IMR-90 (cell line): ENCODE measurements around the gene NCOA5. TPM values are rescaled to one million over a fixed set of nuclear protein-coding genes. Genes with fewer than 3 reads are reported as not detected.

Source experiments
- ATAC-seq: fragments of 200-7000 bp; cut with Tn5 transposase; 2 replicates; pipeline ENCODE4 v1.9.1; 2020; ENCODE audit warnings: low read depth, mild to moderate bottlenecking, moderate library complexity
- BruUV-seq: library from RNA; stranded (reverse); fragments of 400-500 nt; replicated peaks from 2 replicates; lab custom pipeline; 2021; lab: Mats Ljungman, UMichigan
- CTCF ChIA-PET: fragments of 300-600 bp; formaldehyde crosslinking; extraction: SDS; loops from one replicate; lab custom pipeline; 2021; ENCODE audit warnings: antibody characterized with exemption; lab: Yijun Ruan, JAX
- POLR2A ChIA-PET: fragments of 300-600 bp; sonication (Branson Sonifier 250); formaldehyde crosslinking; loops from one replicate; lab custom pipeline; 2022; ENCODE audit warnings: antibody characterized with exemption; ENCODE audit not compliant: unreplicated experiment; lab: Charles Lee
- DNase-seq: peaks from one replicate; pipeline ENCODE4 v3.0.0; 2013
- H2AFZ ChIP-seq: replicated peaks from 2 replicates; pipeline ENCODE3; 2013; ENCODE audit warnings: low read length, mild to moderate bottlenecking; ENCODE audit not compliant: poor library complexity
- H2AK5ac ChIP-seq: 2 replicates; pipeline ENCODE4 v1.6.1; 2013; ENCODE audit warnings: low read depth, low read length, inconsistent platforms
- H2AK9ac ChIP-seq: replicated peaks from 2 replicates; pipeline ENCODE3; 2013; ENCODE audit warnings: mild to moderate bottlenecking, low read depth, low read length, moderate library complexity; ENCODE audit not compliant: poor library complexity
- H2BK120ac ChIP-seq: 2 replicates; pipeline ENCODE4 v1.6.1; 2013; ENCODE audit warnings: low read depth, low read length, inconsistent platforms
- H2BK15ac ChIP-seq: 3 replicates; pipeline ENCODE4 v1.6.1; 2013; ENCODE audit warnings: low read depth, low read length, inconsistent platforms
- H2BK20ac ChIP-seq: 2 replicates; pipeline ENCODE4 v1.6.1; 2013; ENCODE audit warnings: low read depth, mild to moderate bottlenecking, inconsistent platforms, low read length, moderate library complexity
- H2BK5ac ChIP-seq: 2 replicates; pipeline ENCODE4 v1.6.1; 2013; ENCODE audit warnings: mild to moderate bottlenecking, low read depth, low read length, inconsistent platforms; ENCODE audit not compliant: poor library complexity, severe bottlenecking
- H3K14ac ChIP-seq: replicated peaks from 2 replicates; pipeline ENCODE4 v1.6.1; 2013; ENCODE audit warnings: low read depth, low read length, inconsistent platforms
- H3K18ac ChIP-seq: 2 replicates; pipeline ENCODE4 v1.6.1; 2013; ENCODE audit warnings: low read depth, low read length, control low read depth
- H3K23ac ChIP-seq: 2 replicates; pipeline ENCODE4 v1.6.1; 2013; ENCODE audit warnings: low read depth, low read length, inconsistent platforms
- H3K27ac ChIP-seq: 2 replicates; pipeline ENCODE4 v1.5.1; 2013; ENCODE audit warnings: mild to moderate bottlenecking, control low read depth, low read length; ENCODE audit not compliant: insufficient read depth
- H3K27me3 ChIP-seq: 2 replicates; pipeline ENCODE4 v1.6.1; 2013; ENCODE audit warnings: low read length; ENCODE audit not compliant: control insufficient read depth, insufficient read depth
- H3K36me3 ChIP-seq: 2 replicates; pipeline ENCODE4 v1.6.1; 2013; ENCODE audit warnings: low read length, mixed read lengths; ENCODE audit not compliant: control insufficient read depth, insufficient read depth
- H3K4ac ChIP-seq: 2 replicates; pipeline ENCODE4 v1.6.1; 2013; ENCODE audit warnings: low read depth, low read length, inconsistent platforms
- H3K4me1 ChIP-seq: 2 replicates; pipeline ENCODE4 v1.6.1; 2013; ENCODE audit warnings: low read length, mixed read lengths; ENCODE audit not compliant: control insufficient read depth, insufficient read depth
- H3K4me2 ChIP-seq: 2 replicates; pipeline ENCODE4 v1.6.1; 2013; ENCODE audit warnings: low read depth, mild to moderate bottlenecking, control low read depth, low read length, moderate library complexity
- H3K4me3 ChIP-seq: 2 replicates; pipeline ENCODE4 v1.5.1; 2013; ENCODE audit warnings: low read depth, mild to moderate bottlenecking, control low read depth, low read length, moderate library complexity; ENCODE audit not compliant: insufficient read depth
- H3K56ac ChIP-seq: 2 replicates; pipeline ENCODE4 v1.6.1; 2013; ENCODE audit warnings: low read length, inconsistent platforms; ENCODE audit not compliant: insufficient read depth; ENCODE audit errors: extremely low read depth
- H3K79me1 ChIP-seq, 2 experiments: 2 replicates each; pipeline ENCODE4 v1.6.1; 2013; ENCODE audit warnings: low read length in 2 of 2, inconsistent platforms in 1 of 2, low read depth in 1 of 2
- H3K9ac ChIP-seq: 2 replicates; pipeline ENCODE4 v1.6.1; 2013; ENCODE audit warnings: low read depth, low read length, control low read depth
- H3K9me1 ChIP-seq: 2 replicates; pipeline ENCODE4 v1.6.1; 2013; ENCODE audit warnings: low read length, inconsistent platforms; ENCODE audit not compliant: insufficient read depth
- H3K9me3 ChIP-seq: 2 replicates; pipeline ENCODE4 v1.6.1; 2013; ENCODE audit warnings: low read length; ENCODE audit not compliant: control insufficient read depth, insufficient read depth
- H4K20me1 ChIP-seq: 2 replicates; pipeline ENCODE4 v1.6.1; 2013; ENCODE audit warnings: low read length, inconsistent platforms; ENCODE audit not compliant: insufficient read depth
- H4K5ac ChIP-seq: 2 replicates; pipeline ENCODE4 v1.6.1; 2013; ENCODE audit warnings: mild to moderate bottlenecking, low read depth, low read length, control low read depth
- H4K8ac ChIP-seq, 2 experiments: 2 replicates each; pipeline ENCODE4 v1.6.1; 2013; ENCODE audit warnings: low read depth in 2 of 2, low read length in 2 of 2, control low read depth in 1 of 2, inconsistent platforms in 1 of 2
- H4K91ac ChIP-seq: 2 replicates; pipeline ENCODE4 v1.6.1; 2013; ENCODE audit warnings: low read depth, low read length, inconsistent platforms; ENCODE audit not compliant: insufficient read depth
- BHLHE40 ChIP-seq: fragments of 150-350 bp; IDR thresholded peaks from 2 replicates; pipeline ENCODE4 v1.6.1; 2016; ENCODE audit warnings: mild to moderate bottlenecking, low read depth, low read length
- CHD1 ChIP-seq: IDR thresholded peaks from 2 replicates; pipeline ENCODE4 v1.6.1; 2012; ENCODE audit warnings: low read depth, low read length, improper control_type of control experiment
- ELK1 ChIP-seq: fragments of 150-350 bp; IDR thresholded peaks from 2 replicates; pipeline ENCODE4 v1.6.1; 2016; ENCODE audit warnings: low read depth, mild to moderate bottlenecking, low read length, moderate library complexity, borderline replicate concordance
- FOS ChIP-seq: fragments of 150-350 bp; IDR thresholded peaks from 2 replicates; pipeline ENCODE4 v1.6.1; 2016; ENCODE audit warnings: low read depth, low read length
- MAFK ChIP-seq: IDR thresholded peaks from 2 replicates; pipeline ENCODE4 v1.6.1; 2012; ENCODE audit warnings: low read depth, low read length, improper control_type of control experiment
- MAZ ChIP-seq: IDR thresholded peaks from 2 replicates; pipeline ENCODE4 v1.6.1; 2012; ENCODE audit warnings: low read depth, mild to moderate bottlenecking, low read length, improper control_type of control experiment, moderate library complexity, borderline replicate concordance
- MXI1 ChIP-seq: IDR thresholded peaks from 2 replicates; pipeline ENCODE4 v1.6.1; 2012; ENCODE audit warnings: low read depth, mild to moderate bottlenecking, low read length, moderate library complexity, borderline replicate concordance
- NFE2L2 ChIP-seq: fragments of 150-350 bp; IDR thresholded peaks from 2 replicates; pipeline ENCODE4 v1.6.1; 2016; ENCODE audit warnings: low read depth, mild to moderate bottlenecking, low read length
- POLR2A ChIP-seq: IDR thresholded peaks from 2 replicates; pipeline ENCODE4 v1.6.1; 2012; ENCODE audit warnings: mild to moderate bottlenecking, low read depth, low read length
- RAD21 ChIP-seq: IDR thresholded peaks from 2 replicates; pipeline ENCODE4 v1.6.1; 2012; ENCODE audit warnings: low read length, improper control_type of control experiment
- RCOR1 ChIP-seq: IDR thresholded peaks from 2 replicates; pipeline ENCODE4 v1.6.1; 2012; ENCODE audit warnings: mild to moderate bottlenecking, low read length, improper control_type of control experiment; ENCODE audit not compliant: insufficient replicate concordance
- RFX5 ChIP-seq: IDR thresholded peaks from 2 replicates; pipeline ENCODE4 v1.8.0; 2012; ENCODE audit warnings: low read depth, mild to moderate bottlenecking, low read length, moderate library complexity
- SMC3 ChIP-seq: fragments of 150-350 bp; IDR thresholded peaks from 2 replicates; pipeline ENCODE4 v1.6.1; 2016; ENCODE audit warnings: low read depth, mild to moderate bottlenecking, antibody characterized with exemption, low read length, moderate library complexity
- WGBS, 2 experiments: methylation state at CpG; one replicate each; pipeline versions ENCODE4 v1.1.5 to v1.1.7; 2013; ENCODE audit warnings: missing lambda C conversion rate in 2 of 2; ENCODE audit not compliant: insufficient read length in 1 of 2; ENCODE audit errors: extremely low coverage in 2 of 2; 5-methylcytosine and 5-hydroxymethylcytosine counted together
- dilution Hi-C: fragments of 300-500 bp; cut with HindIII; formaldehyde crosslinking; loops from one replicate; pipeline ENCODE4 v1.14.3; 2018; ENCODE audit warnings: low sequenced_read_pairs; ENCODE audit not compliant: unreplicated experiment
- in situ Hi-C: fragments of 300-500 bp; cut with MboI; formaldehyde crosslinking; loops from 3 replicates; pipeline ENCODE4 v1.14.3; 2019; ENCODE audit warnings: low sequenced_read_pairs, inconsistent platforms, mixed read lengths
- intact Hi-C: fragments of 100-400 bp; cut with micrococcal nuclease; formaldehyde crosslinking; loops from 2 replicates; pipeline ENCODE4 v1.10.0; 2022
- polyA plus RNA-seq, 3 experiments: library from polyadenylated mRNA; depleted of rRNA; stranded (reverse); fragments of >200 nt; gene quantifications; 2 replicates each; pipeline ENCODE4 v1.2.3, GENCODE V29; 2012; ENCODE audit warnings: low replicate concordance in 1 of 3
- total RNA-seq: library from RNA; depleted of rRNA; stranded (reverse); fragments of >200 nt; gene quantifications from 2 replicates; pipeline ENCODE4 v1.2.3, GENCODE V29; 2012
- TF ChIP-seq, protein P1 (sequence below): fragments of 150-350 bp; IDR thresholded peaks from 2 replicates; pipeline ENCODE4 v1.6.1; 2017; ENCODE audit warnings: mild to moderate bottlenecking, antibody characterized with exemption, low read length, low read depth
- TF ChIP-seq, protein P2 (sequence below): conservative IDR thresholded peaks from 2 replicates; pipeline ENCODE4 v1.5.1; 2012; ENCODE audit warnings: mild to moderate bottlenecking, low read depth, low read length, improper control_type of control experiment

The NCOA5 gene
- total and polyA plus RNA-seq, 2 of the 4 experiments (the other 2 are of a cell fraction), result 17.4 to 20.6 TPM

- no peak overlapping the region for H2AFZ ChIP-seq
- no peak overlapping the region for H3K4me3 ChIP-seq
- no peak overlapping the region for H4K8ac ChIP-seq
- no peak overlapping the region for H2BK120ac ChIP-seq
- H2BK15ac ChIP-seq, result no peak overlapping the region
- no peak for ATAC-seq
- H3K23ac ChIP-seq, result no peak overlapping the region
- no peak overlapping the region for H2AK5ac ChIP-seq
- intact Hi-C loops, result no loop called here
- no peak overlapping the region for H3K27ac ChIP-seq
- DNase-seq, result no peak
- H4K20me1 ChIP-seq, result peaks cover 22% of the 10 kb centered on the region
- dilution Hi-C loops, result no loop called here
- no peak for TF ChIP-seq NFE2L2
- TF ChIP-seq MAFK, result no peak
- no peak for TF ChIP-seq ELK1
- TF ChIP-seq RCOR1, result no peak
- TF ChIP-seq, protein P1, sequence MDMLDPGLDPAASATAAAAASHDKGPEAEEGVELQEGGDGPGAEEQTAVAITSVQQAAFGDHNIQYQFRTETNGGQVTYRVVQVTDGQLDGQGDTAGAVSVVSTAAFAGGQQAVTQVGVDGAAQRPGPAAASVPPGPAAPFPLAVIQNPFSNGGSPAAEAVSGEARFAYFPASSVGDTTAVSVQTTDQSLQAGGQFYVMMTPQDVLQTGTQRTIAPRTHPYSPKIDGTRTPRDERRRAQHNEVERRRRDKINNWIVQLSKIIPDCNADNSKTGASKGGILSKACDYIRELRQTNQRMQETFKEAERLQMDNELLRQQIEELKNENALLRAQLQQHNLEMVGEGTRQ, result no peak
- TF ChIP-seq, protein P2, sequence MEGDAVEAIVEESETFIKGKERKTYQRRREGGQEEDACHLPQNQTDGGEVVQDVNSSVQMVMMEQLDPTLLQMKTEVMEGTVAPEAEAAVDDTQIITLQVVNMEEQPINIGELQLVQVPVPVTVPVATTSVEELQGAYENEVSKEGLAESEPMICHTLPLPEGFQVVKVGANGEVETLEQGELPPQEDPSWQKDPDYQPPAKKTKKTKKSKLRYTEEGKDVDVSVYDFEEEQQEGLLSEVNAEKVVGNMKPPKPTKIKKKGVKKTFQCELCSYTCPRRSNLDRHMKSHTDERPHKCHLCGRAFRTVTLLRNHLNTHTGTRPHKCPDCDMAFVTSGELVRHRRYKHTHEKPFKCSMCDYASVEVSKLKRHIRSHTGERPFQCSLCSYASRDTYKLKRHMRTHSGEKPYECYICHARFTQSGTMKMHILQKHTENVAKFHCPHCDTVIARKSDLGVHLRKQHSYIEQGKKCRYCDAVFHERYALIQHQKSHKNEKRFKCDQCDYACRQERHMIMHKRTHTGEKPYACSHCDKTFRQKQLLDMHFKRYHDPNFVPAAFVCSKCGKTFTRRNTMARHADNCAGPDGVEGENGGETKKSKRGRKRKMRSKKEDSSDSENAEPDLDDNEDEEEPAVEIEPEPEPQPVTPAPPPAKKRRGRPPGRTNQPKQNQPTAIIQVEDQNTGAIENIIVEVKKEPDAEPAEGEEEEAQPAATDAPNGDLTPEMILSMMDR, result no peak
- no peak for TF ChIP-seq RFX5
- TF ChIP-seq SMC3, result no peak
- no peak for TF ChIP-seq MXI1
- TF ChIP-seq MAZ, result no peak
- TF ChIP-seq POLR2A, result no peak
- no peak for TF ChIP-seq CHD1
- no peak for TF ChIP-seq FOS
- TF ChIP-seq BHLHE40, result no peak
- TF ChIP-seq RAD21, result no peak
- H3K36me3 ChIP-seq, result peaks cover 60% of the 10 kb centered on the region
- H3K9me1 ChIP-seq, result peaks cover 3% of the 10 kb centered on the region
- H3K56ac ChIP-seq, result no peak overlapping the region
- no peak overlapping the region for H3K18ac ChIP-seq
- ChIA-PET CTCF (no interaction called here), POLR2A (no interaction called here)
- no peak overlapping the region for H2BK5ac ChIP-seq
- H2BK20ac ChIP-seq, result no peak overlapping the region
- H3K9me3 ChIP-seq, result no peaks in the 10 kb centered on the region
- no peaks in the 10 kb centered on the region for H3K4me1 ChIP-seq
- H3K4me2 ChIP-seq, result no peak overlapping the region
- H2AK9ac ChIP-seq, result no peak overlapping the region
- no peak overlapping the region for H4K5ac ChIP-seq
- 94% methylated on average over 2 of the region's 9 CpGs; no CpG with 5 or more reads in 1 of the 2 experiments for WGBS, 2 experiments
- no peak overlapping the region for H4K91ac ChIP-seq
- H3K27me3 ChIP-seq, result no peaks in the 10 kb centered on the region
- in situ Hi-C loops, result no loop called here
- BruUV-seq, result no TSS peak
- H3K14ac ChIP-seq, result no peak overlapping the region
- no peak overlapping the region for H3K4ac ChIP-seq
- H3K79me1 ChIP-seq, result peaks cover 0 to 11% of the 10 kb centered on the region in 2 experiments; a peak in 3 of 4 replicates
- H3K9ac ChIP-seq, result no peak overlapping the region
Observed at GRCh38 chr20:46065006-46065405, 24.8 kb downstream of the NCOA5 start.
